Uterus (tissue), 2 donors: ENCODE measurements around the gene PCDHB10.
"Not testable (repeated sequence)": the region's sequence is repeated elsewhere in the genome, so short reads cannot be mapped to it uniquely, and the experiment has no call there.

Source experiments
- POLR2A ChIP-seq, 2 donors: fragments of 450-650 bp; IDR thresholded peaks; one replicate each; pipeline ENCODE4 v1.6.1; 2016; ENCODE audit warnings: antibody characterized with exemption in 2 of 2, mild to moderate bottlenecking in 1 of 2, moderate library complexity in 1 of 2
- TF ChIP-seq, protein P1 (sequence below), 4 experiments: fragments of 200-600 bp in 2 of 4; fragments of 450-650 bp in 2 of 4; sonication (generic) in 2 of 4; IDR thresholded peaks; one replicate each; pipeline ENCODE4 v1.5.1; 2016 to 2019; ENCODE audit warnings: antibody characterized with exemption in 4 of 4, mild to moderate bottlenecking in 2 of 4, moderate library complexity in 1 of 4

DNA sequence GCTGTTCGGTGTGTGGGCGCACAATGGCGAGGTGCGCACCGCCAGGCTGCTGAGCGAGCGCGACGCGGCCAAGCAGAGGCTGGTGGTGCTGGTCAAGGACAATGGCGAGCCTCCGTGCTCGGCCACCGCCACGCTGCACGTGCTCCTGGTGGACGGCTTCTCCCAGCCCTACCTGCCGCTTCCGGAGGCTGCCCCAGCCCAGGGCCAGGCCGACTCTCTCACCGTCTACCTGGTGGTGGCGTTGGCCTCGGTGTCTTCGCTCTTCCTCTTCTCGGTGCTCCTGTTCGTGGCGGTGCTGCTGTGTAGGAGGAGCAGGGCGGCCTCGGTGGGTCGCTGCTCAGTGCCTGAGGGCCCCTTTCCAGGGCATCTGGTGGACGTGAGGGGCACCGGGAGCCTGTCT, 12.3 kb upstream of the PCDHB10 start:
- TF ChIP-seq, protein P1, sequence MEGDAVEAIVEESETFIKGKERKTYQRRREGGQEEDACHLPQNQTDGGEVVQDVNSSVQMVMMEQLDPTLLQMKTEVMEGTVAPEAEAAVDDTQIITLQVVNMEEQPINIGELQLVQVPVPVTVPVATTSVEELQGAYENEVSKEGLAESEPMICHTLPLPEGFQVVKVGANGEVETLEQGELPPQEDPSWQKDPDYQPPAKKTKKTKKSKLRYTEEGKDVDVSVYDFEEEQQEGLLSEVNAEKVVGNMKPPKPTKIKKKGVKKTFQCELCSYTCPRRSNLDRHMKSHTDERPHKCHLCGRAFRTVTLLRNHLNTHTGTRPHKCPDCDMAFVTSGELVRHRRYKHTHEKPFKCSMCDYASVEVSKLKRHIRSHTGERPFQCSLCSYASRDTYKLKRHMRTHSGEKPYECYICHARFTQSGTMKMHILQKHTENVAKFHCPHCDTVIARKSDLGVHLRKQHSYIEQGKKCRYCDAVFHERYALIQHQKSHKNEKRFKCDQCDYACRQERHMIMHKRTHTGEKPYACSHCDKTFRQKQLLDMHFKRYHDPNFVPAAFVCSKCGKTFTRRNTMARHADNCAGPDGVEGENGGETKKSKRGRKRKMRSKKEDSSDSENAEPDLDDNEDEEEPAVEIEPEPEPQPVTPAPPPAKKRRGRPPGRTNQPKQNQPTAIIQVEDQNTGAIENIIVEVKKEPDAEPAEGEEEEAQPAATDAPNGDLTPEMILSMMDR (IDR thresholded peaks at IDR 0.05): not testable (repeated sequence)
- TF ChIP-seq POLR2A (IDR thresholded peaks at IDR 0.05): not testable (repeated sequence)
